ENCODE results near the gene TNF.

The TNF gene

GRCh38 chr6:31531162-31531561, 44.2 kb upstream of the TNF start:
- no peak for FAIRE-seq
- no peak for DNase-seq (ENCODE audit: insufficient read length, low spot score)
- TF ChIP-seq, protein P1, sequence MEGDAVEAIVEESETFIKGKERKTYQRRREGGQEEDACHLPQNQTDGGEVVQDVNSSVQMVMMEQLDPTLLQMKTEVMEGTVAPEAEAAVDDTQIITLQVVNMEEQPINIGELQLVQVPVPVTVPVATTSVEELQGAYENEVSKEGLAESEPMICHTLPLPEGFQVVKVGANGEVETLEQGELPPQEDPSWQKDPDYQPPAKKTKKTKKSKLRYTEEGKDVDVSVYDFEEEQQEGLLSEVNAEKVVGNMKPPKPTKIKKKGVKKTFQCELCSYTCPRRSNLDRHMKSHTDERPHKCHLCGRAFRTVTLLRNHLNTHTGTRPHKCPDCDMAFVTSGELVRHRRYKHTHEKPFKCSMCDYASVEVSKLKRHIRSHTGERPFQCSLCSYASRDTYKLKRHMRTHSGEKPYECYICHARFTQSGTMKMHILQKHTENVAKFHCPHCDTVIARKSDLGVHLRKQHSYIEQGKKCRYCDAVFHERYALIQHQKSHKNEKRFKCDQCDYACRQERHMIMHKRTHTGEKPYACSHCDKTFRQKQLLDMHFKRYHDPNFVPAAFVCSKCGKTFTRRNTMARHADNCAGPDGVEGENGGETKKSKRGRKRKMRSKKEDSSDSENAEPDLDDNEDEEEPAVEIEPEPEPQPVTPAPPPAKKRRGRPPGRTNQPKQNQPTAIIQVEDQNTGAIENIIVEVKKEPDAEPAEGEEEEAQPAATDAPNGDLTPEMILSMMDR (IDR thresholded peaks at IDR 0.05; ENCODE audit: insufficient read depth, missing control alignments), result no peak

DNA sequence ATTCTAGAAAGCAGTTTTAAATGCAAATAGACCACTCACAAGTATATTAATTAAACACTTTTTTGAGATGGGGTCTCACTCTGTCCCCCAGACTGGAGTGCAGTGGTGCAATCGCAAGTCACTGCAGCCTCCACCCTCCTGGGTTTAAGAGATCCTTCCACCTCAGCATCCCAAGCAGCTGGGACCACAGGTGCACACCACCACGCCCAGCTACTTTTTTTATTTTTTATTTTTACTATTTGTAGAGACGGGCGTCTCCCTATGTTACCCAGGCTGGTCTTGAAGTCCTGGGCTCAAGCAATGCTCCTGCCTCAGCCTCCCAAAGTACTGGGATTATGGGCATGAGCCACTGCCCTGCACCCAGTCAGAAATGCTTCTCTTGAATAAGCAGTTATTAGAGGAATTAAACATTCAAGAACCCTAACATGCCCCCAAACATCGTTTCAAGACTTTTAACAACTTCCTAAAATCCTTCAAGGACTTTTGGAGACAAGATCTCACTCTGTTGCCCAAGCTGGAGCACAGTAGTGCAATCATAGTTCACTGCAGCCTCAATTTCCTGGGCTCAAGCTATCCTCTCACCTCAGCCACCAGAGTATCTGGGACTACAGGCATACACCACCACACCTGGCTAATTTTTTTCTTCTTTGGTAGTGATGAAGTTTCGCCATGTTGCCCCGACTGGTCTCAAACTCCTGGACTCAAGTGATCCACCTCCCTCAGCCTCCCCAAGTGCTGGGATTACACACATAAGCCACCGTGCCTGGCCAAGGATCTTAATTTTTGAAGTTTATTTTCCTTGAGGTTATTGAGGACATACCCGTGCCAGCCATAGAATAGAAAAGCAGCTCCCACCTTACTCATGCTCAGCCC, 43.4 kb upstream of the TNF start:
- FAIRE-seq (no peak), DNase-seq (ENCODE audit: insufficient read length, low spot score) (no peak)
- TF ChIP-seq, protein P1 (IDR thresholded peaks at IDR 0.05; ENCODE audit: insufficient read depth, missing control alignments), result no peak

DNA sequence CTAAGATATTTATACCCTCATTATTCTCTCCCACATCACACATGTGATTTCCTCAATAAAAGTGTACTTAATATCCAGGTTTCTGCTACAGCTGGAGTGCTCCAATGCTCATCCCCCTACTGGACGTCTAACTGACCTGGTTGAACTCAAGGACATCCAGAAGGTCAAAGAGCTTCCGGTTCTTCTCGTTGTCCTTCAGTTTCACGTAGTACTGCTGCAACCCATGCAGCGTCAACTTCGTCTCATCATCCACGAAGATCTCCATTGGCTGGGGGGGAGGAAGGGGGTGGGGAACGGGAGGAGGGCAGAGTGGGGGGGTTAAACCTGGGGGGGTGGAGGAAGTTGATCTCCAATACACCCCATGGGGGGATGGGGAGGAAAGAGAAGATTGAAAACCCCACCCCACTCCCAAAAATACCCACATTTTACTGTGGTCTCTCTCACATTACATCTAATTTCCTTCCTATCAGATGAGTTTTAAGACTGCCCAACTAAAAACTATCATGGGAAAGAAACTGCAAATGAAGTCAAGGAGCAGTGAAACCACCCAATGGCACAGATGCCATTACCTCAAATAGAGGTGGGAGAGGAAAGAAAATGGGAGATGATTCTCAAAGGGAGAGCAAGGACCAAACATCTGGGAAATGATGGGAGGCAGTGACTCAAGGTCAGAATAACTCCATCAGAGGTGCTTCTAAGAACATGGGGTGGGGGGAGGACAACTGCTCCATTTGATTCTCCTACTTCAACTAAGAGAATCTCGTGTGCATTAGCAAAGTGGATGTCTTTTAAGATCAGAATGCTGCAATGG, 42.5 kb upstream of the TNF start:
- FAIRE-seq (no peak), DNase-seq (ENCODE audit: insufficient read length, low spot score) (no peak)
- TF ChIP-seq, protein P1 (IDR thresholded peaks at IDR 0.05; ENCODE audit: insufficient read depth, missing control alignments), result no peak

GRCh38 chr6:31533455-31533841, 41.9 kb upstream of the TNF start:
- DNase-seq (ENCODE audit: insufficient read length, low spot score) (no peak), FAIRE-seq (no peak)
- TF ChIP-seq, protein P1 (IDR thresholded peaks at IDR 0.05; ENCODE audit: insufficient read depth, missing control alignments), result no peak

- TF ChIP-seq, protein P1 (IDR thresholded peaks at IDR 0.05; ENCODE audit: insufficient read depth, missing control alignments), result no peak
- DNase-seq (ENCODE audit: insufficient read length, low spot score), result no peak
- FAIRE-seq, result no peak
Observed at GRCh38 chr6:31534011-31534410, 41.4 kb upstream of the TNF start.

- no peak for DNase-seq (ENCODE audit: insufficient read length, low spot score)
- TF ChIP-seq, protein P1 (IDR thresholded peaks at IDR 0.05; ENCODE audit: insufficient read depth, missing control alignments), result no peak
- no peak for FAIRE-seq
Observed at GRCh38 chr6:31534521-31535040, 40.8 kb upstream of the TNF start.

All from D721Med (cell line).